ENCODE data around the gene TEX36.
"Not testable (repeated sequence)": the region's sequence is repeated elsewhere in the genome, so short reads cannot be mapped to it uniquely, and the experiment has no call there.

The TEX36 gene

DNA sequence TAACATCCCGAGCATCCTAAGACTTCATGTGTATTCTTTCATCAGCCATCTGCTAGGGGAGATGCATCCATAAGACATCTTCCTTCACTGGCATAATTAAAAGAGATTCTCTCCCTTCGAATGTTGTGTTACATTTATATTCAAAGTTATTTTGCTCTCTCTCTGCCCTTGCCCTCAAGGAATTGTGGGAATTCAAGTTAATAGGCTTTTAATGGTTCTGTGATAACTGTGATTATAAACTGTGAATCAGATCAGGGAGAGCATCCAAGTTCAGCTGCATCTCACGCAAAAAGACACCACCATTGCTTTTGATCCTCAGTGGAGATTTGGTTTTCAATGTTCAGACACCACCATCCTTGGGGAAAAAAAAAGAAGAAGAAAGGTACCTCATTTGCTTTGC, 9.2 kb upstream of the TEX36 start:
- DNase-seq: no peak

DNA sequence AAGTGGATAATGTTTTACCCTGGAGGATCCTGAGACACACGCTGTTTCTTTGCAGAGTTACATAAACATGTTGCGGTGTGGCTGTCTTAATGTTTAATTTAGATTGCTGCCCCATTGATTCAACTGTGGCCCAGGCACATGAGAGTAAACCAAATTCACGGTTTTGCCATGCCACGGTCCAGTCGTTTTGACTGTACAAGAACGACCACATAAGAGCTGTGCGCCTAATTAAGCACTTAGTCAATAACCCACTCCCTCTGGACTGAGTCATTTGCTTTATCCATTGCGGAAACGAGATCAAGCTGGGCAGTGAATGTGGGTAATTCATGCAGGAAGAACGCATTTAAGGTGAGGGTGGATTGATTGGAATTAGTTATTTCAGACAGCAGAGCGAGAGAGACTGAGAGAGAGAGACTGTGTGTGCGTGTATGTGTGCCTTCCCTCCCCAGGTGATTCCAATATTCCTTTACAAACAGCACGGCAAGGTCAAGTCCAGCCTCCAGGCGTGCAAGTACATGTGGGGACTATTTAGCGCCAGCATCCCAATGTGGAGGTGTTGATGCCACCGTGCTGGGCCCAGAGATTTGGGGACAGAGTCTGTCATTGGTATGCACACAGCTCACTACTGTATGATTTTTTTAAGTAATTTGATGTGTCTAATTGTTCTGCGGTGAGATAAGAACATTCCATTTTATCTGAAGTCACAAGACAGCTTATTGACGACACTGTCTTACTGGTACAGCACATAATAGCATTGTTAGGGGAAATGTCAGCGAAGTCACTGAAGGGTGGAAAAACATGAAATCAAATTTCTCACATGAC, 8.4 kb upstream of the TEX36 start:
- DNase-seq: no peak

DNA sequence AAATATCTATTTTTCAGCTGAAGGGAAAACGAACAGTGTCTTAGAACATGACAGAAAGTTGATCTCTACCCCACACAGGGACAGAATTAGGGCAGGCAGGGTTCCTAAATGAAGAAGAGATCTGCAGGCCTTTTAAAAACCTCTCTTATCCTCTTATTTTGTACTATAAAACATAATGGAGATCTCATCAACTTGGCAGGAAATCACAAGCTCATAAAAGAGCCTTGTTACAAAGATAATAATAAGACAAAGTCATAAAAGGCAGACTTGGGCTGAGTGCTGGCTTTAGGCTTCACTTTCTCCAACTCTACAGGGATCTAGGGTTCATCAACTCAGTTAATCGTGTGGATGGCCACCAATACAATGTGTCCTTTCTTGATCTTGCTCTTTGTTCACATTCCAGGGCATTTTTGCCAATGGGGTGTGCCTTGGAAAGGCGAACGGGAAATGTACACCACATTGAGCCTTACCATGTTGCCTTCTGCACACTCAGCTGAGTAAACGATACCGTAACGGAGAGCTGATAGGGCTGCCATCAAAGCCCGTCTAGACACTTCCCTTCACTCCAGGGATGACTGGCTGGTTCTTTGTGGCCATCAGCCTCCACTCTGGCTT, 7.1 kb upstream of the TEX36 start:
- DNase-seq: no peak

DNA sequence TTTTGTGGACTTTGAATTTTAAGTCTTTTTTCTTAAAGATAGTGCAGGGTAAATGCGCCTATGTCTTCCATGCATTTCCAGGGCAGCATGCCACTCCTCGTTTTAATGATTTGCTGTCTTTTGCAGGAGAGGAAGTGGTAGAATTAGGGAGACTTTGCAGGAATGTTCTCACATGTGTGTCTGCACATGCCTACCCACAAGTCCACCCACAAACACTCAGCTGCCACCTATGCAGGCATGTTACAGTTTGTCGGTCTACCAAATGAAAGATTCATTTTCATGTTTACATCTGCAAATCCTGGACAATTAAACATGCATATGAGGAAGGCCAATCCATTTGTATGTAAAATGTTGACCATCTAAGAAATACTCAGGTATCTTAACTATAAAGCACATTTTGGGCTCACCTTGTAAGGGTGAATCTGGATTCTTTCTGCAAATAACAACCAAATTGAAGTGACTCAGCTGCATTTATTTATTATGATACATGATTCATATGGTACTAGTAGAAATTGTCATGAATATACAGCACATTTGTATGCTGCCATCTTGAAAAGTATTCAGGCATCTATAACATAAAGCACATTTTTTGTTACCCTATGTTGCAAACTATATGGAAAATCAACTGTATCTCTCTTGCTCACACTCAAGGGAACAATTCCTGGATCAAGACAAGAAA, 4.7 kb upstream of the TEX36 start:
- no peak for DNase-seq

DNA sequence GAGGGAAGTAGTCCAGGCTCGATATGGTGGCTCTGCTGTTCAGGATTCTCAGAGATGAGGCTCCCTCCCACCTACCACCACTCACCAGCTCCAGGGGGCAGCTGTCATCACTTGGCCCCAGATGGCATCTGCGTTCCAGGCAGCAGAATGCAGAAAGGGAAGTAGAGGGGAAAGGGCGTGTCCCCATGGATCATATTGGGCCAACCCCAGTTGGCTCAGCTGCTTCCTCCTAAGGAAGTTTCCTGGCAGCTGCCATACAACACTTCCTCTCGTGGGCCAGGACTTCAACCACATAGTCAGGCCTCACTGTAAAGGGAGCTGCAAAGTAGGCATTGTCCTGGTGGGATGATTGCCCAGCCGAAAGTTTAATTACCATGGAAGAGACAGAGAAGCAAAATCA, 1.6 kb upstream of the TEX36 start:
- no peak for DNase-seq

DNA sequence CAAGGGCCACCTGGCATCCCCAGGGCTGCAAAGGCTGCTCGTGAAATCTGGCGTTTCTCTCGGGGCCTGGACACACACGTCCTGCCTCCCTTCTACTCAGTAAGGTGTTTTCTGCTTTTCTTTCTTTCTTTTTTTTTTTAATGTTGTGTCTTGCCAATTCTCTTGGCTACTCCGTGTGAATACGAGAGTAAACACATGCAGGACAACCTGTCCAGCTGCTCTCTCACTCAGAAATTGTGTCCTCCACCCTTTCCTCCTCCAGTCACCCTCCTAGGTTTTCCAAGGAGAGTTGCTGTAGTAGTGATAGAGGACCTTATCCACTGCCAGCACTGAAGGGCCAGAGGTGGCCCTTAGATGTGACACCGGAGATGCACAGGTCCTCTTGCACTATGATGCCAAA, 858 bp upstream of the TEX36 start:
- no peak for DNase-seq

DNA sequence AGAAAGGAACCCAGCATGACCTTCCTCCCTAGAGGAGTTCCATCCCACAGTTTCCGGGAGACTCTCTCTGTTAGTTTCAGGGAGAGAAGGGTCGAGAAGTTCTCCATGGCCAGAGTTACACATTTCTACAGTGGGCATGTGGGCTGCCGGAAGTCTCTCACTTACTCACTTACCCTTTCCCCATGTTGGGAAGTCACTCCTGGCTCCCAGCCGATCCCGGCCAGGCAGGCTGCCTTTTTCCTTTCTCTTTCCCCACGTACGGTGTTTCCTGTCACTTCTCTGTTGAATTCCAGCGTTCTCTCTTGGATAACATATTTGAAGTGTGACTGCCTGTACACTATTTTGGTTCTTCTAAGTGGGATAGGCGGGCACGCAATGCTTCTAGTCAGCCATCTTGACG, 3.5 kb downstream of the TEX36 start:
- no peak for DNase-seq

DNA sequence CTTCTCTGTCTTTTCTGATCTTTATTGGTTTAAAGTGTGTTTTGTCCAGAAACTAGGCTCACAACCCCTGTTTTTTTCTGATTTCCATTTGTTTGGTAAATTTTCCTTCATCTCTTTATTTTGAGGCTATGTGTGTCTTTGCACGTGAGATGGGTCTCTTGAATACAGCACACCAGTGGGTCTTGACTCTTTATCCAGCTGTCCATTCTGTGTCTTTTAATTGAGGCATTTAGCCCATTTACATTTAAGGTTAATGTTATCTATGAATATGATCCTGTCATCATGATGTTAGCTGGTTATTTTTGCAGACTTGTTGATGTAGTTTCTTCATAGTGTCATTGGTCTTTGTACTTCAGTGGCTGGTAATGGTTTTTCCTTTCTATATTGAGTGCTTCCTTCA, 10.1 kb downstream of the TEX36 start:
- DNase-seq: no peak

DNA sequence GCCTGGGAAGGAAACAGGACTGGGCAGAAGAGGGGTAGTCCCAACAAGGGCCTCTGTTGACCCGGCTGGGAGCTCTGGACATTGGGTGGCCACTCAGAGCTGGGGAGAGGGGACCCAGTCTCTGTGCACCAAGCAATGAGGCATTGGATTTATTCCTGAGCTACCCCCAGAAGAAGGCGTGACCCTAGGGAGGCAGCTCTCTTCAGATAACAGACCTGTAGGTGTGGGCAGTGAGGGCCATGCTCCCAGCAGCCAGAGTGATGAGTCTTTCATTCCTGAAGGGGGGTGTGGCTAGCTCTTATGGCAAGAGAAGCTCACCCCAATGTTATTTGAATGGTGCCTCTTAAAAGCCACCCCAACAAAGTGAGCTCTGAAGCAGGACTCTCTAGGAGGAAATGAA, 20.4 kb downstream of the TEX36 start:
- peak; percentile 40 for DNase-seq

DNA sequence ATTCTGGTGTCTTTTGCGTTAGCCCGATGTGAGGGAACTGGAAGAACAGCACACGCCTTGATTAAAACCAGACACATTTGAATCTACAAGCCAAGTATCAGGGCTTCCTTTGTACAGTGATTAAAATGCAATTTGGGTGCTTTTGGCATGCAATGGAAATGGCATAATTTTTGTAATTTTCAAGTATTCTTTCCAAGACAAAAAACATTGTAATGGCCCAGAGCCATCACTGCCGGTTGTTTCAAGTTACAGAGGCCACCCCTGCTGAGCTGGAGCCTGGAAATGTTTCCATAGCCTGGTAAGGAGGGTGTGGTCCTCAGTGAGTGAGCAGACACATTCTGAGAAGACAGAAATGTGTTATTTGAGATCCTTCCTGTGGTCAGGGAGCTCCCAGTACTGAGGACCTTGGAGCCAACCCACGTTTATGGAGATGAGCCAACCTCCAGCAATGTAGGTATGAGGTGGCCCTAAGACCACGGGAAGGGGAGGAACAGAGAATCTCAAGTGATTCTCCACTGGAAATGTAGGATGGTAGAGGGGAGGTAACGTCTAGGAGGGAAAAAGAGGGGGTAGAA, 20.9 kb downstream of the TEX36 start:
- peak; percentile 95 for DNase-seq

DNA sequence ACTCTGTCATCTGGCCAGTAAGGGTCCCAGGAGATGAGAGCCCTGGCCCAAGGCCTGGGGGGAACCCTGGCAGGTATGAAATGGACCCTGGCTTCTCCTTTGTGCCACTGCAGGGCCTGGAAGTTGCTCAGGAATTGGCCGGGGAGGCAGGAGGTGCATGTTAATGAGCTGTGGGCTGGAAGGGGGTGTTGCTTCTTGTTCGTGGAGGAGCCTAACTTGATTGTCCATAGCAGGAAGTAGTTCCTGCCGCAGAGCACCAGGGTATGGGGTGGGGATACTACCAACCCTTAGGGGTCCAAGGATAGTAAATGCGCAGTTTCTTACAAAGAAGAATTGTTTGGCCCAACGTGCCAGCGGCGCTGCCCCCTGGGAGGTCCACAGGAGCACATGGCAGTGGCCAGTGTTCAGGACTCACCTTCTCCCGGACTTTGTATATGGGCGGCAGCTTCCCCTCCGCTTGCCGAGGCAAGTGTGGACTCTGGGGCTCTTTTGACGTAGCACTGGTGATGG, 21.5 kb downstream of the TEX36 start:
- no peak for DNase-seq

DNA sequence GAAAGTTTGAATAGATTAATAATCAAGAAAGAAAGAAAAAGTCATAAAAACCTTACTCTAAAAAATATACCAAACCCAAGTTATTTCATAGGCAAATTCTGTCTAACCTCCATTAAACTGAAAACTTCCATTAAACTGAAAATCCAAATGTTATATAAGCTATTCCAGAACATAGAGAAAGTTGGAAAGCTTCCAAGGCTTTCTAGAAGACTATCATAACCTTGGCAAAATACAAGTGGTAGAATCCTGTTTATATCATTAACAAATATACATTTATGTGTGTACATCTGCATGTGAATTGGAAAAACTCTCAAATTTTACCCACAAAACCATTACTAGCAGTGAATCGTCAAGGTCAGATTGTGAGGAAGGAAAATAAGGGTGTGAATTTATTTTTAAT, 23.9 kb downstream of the TEX36 start:
- DNase-seq: no peak

DNA sequence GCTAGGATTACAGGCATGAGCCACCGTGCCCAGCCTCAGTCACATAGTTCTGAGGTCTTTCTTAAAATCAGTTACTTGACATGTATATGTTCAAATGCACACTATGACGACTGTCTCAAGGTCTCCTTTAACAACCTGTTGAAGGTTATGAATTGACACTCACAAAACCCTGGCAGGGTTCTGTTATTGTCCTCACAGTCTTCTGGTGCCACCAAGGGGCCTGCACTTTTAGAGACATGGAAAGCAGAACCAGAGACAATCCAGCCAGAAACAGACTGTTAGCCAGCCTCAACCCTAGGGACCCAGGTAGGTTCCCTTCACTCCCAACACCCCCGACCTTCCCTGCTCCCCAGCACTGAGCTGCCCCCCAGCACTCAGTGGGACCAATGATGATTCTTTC, 26.4 kb downstream of the TEX36 start:
- no peak for DNase-seq

DNA sequence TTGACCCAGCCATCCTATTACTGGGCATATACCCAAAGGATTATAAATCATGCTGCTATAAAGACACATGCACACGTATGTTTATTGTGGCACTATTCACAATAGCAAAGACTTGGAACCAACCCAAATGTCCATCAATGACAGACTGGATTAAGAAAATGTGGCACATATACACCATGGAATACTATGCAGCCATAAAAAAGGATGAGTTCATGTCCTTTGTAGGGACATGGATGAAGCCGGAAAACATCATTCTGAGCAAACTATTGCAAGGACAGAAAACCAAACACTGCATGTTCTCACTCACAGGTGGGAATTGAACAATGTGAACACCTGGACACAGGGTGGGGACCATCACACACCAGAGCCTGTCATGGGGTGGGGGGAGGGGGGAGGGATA, 29.9 kb downstream of the TEX36 start:
- DNase-seq: not testable (repeated sequence)

DNA sequence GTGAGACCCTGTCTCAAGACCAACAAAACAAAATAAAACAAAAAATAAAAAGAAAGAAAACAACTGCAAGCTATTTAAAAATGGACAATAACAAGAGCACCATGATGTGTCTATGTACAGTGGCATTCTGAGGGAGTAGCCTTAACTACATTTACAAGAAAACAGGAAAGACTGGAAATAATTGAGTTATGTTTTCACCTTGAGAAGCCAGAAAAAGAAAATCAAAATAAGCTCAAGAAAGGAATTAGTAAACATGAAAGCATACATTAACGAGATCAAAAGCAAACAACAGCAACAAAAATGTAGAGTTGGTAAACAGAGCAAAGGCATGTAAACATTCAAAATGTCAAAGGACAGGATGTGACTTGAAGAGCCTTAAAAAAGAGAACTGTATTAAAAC, 36.7 kb downstream of the TEX36 start:
- DNase-seq: no peak

DNA sequence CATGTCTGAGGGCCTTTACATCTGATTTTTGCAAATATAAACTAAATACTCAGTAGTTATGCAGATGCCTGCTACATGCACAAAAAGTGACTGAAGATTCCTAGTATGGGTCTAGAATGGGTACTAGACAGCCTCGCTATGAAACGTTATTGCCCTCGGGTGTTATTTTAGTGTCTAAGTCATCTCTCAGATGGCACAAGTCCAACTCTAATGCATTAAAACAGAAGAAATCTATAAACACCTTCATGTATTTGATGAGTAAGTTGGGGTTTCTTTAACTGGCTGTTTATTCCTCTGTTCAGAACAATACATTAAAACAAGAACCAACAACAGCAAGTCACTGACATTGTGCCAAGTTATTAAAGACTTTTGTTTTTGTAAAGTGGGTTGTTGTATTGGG, 41.6 kb downstream of the TEX36 start:
- DNase-seq: peak; percentile 8

DNA sequence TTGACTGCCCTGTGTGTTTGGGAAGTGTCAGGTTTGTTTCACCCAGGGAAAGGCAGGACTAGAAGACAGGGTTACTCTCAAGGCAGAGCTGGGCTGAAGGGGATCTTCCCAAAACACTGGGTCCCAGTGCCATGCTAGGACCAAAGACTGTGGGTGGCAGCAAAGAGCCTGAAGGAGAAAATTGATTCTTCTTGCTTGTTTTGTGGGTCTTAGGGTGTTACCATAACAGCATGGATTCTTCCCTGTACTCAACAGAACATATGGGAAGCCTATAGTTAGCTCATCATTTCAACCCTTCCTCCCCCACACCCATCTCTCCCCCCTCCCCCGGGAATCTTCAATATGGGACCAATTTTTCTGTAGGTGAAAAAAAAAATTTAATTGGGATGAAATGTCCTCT, 42.3 kb downstream of the TEX36 start:
- DNase-seq: no peak

DNA sequence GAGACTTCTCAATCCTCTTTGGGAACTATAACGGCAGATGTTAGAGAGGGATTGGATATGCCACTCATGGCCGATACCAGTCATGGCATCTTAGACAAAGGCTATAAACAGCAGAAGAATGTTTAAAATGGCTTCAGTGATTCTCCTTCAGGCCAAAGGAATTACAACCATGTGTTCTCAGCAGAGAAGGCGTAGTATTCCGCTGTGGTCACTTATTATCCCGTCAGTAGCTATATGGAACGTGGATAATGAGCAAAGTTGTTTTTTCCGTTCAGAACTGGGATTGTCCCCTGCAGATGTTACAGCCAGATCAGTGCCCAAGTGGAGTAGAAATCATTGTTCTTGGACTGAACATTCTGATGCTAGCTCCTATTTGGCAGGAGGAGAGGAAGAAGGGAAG, 43.1 kb downstream of the TEX36 start:
- DNase-seq: peak; percentile 56

DNA sequence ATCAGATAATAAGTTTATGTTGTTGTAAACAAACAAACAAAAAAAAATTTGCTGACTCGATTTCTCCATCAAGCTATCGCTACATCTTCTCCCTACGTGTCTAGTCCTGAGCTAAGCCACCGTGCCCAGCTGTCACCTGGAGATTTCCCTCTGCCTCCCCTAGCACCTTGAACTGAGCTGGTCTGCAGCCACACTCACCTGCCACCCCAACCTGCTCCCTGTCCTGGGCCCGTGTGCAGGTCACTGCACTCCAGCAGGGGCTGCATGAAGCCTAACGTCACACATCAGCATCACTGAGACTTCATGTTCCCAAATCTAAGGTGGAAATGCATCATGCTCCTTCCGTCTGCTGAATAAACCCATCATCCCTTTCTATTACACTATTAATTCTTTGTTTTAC, 44.4 kb downstream of the TEX36 start:
- DNase-seq: no peak

DNA sequence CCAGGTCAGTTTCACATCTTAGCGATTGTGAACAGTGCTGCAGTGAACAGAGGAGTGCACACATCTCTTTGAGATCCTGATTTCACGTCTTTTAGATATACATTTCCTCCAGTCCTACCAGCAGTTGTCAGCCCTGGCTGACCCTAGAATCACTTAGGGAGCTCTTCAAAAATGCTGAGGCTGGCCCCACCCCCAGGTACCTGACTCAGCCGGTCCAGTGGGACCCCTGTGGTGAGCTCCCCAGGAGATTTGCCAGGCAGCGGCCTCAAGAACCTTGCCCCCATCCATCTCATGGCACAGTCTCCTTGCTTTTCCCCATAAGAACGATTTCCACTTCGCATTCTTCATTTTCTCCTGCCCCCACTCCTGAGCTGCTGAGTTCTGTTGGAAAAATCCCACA, 45.5 kb downstream of the TEX36 start:
- no peak for DNase-seq

DNA sequence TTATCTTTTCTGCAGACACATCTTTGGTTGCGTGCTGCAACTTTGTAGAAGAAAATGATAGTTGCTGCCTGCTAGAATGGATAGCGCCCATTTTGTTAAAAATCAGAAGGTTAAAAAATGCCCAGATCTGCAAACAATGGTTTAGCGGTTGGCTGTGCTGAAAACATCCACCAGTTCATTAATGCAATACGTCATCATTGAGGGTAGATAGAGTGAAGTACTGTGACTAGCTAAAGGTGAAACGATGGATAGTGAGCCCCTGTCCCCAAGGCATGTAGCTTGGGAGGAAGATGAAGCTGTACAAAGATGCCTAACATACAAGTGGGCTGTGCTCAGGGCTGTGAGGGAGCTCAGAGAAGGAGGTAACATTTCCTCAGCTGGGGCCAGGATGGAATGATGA, 48.4 kb downstream of the TEX36 start:
- DNase-seq: no peak

DNA sequence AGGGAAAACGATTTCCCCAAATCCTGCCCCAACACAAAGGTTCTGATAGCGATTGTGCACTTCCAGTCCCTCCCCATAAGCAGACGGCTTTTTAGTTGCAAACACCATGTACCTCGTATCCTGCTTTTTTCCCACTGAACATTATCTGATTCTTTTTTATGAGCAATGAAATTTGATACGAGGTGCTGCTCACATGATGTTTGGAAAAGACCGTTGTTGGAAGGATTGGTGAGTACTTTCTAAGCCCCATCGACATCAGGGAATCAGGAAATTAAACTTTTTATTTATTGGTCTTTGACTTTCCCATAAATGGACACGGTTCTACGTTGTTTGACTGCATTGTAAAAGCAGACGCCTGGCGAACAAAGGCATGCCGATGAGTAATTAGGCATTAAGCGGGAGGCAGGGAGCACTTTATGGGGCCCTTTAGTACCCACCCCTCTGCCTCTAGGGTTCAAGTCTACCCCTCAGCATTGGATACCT, 49.4 kb downstream of the TEX36 start:
- peak; percentile 24 for DNase-seq

DNA sequence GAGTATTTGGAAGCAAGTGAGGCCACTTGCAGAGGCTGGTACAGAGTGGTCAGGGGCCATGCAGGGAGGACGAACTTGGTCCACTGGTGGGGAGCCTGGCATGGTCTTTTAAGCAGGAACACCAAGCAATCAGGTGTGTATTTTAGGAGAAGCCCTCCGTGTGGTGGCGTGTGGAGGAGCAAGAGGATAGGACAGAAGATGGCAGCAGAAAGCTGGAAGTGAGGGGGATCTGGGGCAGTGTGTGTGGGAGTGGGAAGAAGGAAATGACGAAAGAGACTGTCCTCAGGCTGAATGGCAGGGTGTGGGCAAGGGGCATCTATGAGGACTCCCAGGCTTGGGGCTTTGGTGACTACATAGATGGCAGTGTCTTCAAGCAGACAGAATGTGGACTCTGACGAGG, 51.2 kb downstream of the TEX36 start:
- no peak for DNase-seq

Measured in fibroblast of skin of back (primary cell).